ENCODE data around the gene SELENOK. TPM values are rescaled to one million over a fixed set of nuclear protein-coding genes. Genes with fewer than 3 reads are reported as not detected.
A peak's percentile ranks its signal among the peaks of the same experiment; 100 is the strongest.
"Not testable (repeated sequence)": the region's sequence is repeated elsewhere in the genome, so short reads cannot be mapped to it uniquely, and the experiment has no call there.

Gene SELENOK
- total RNA-seq, 1 experiment from 2014 or later = 16.3 TPM

DNA sequence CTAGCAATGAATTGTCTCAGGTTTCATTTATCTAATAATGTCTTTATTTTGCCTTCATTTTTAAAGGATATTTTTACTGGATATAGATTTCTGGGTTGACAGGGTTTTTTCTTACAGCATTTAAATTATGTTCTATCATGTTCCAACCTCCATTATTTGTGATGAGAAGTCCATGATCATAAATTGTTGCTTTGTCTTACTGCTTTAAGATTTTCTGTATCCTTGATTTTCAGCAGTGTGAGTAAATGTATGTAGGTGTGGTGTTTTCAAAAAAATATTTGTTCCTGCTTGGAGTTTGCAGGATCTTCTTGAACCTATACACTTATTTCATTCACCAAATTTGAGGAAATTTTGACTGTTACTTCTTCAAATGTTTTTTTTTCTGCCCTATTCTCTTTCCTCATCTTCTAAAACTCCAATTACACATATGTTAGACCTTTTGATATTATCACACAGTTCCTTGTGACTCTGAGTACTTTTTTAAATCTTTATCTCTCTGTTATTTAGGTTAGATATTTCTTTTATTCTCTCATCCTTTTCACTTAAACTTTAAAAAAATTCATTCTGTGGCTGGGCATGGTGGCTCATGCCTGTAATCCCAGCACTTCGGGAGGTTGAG, 43.7 kb upstream of the SELENOK start:
- no peak for TF ChIP-seq REST (IDR thresholded peaks at IDR 0.05; ENCODE audit: insufficient read depth in 1 of 2, low read depth in 2 of 2, low read length in 1 of 2)
- TF ChIP-seq TCF7L2 (IDR thresholded peaks at IDR 0.05; ENCODE audit: low read depth, low read length) = no peak
- no peak for TF ChIP-seq CTCF (IDR thresholded peaks at IDR 0.05)
- no peak for TF ChIP-seq POLR2AphosphoS5 (IDR thresholded peaks at IDR 0.05; ENCODE audit: low read depth, low read length)
- TF ChIP-seq SIN3A (IDR thresholded peaks at IDR 0.05; ENCODE audit: borderline replicate concordance, insufficient read depth, low read depth, low read length) = no peak
- CTCF ChIA-PET = no interaction called here
- intact Hi-C loops (cut with micrococcal nuclease; ENCODE audit: unreplicated experiment) (loop anchor here (5.0 kb wide), 1 partner anchor 492 kb away; no protein-coding TSS in a partner anchor), in situ Hi-C loops (cut with HindIII; ENCODE audit: low pct_unique_long_range_greater_than_20kb, low sequenced_read_pairs) (no loop called here)
- Histone ChIP-seq H3K27me3 (ENCODE audit: control insufficient read depth, insufficient read depth, low read length) (no peaks in the 10 kb centered on the region), H3K9me3 (ENCODE audit: control insufficient read depth, insufficient read depth, low read depth, low read length) (no peaks in the 10 kb centered on the region), H3K27ac (ENCODE audit: low read length) (no peak overlapping the region), H3K4me1 (ENCODE audit: control insufficient read depth, insufficient read depth, low read length) (no peaks in the 10 kb centered on the region), H3K36me3 (ENCODE audit: control insufficient read depth, insufficient read depth, low read length) (no peaks in the 10 kb centered on the region), H3K4me3 (ENCODE audit: low read depth in 2 of 2, low read length in 2 of 2) (no peak overlapping the region)
- DNase-seq (ENCODE audit: low read depth, low spot score) (no peak), ATAC-seq (no peak)
- POLR2A ChIA-PET = no interaction called here
- BruUV-seq (replicated peaks) = no TSS peak

DNA sequence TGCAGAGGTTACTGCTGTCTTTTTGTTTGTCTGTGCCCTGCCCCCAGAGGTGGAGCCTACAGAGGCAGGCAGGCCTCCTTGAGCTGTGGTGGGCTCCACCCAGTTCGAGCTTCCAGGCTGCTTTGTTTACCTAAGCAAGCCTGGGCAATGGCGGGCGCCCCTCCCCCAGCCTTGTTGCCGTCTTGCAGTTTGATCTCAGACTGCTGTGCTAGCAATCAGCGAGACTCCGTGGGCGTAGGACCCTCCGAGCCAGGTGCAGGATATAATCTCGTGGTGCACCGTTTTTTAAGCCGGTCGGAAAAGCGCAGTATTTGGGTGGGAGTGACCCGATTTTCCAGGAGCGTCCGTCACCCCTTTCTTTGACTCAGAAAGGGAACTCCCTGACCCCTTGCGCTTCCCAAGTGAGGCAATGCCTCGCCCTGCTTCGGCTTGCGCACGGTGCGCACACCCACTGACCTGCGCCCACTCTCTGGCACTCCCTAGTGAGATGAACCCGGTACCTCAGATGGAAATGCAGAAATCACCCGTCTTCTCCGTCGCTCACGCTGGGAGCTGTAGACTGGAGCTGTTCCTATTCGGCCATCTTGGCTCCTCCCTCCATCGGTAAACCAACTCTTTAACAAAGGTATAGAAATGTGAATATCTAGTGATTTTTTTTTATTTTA, 35.7 kb upstream of the SELENOK start:
- H3K4me3 ChIP-seq (ENCODE audit: low read depth in 2 of 2, low read length in 2 of 2); H3K27me3 ChIP-seq (ENCODE audit: control insufficient read depth, insufficient read depth, low read length); DNase-seq (ENCODE audit: low read depth, low spot score); CTCF ChIA-PET; POLR2A ChIA-PET; intact Hi-C loops (cut with micrococcal nuclease; ENCODE audit: unreplicated experiment); H3K36me3 ChIP-seq (ENCODE audit: control insufficient read depth, insufficient read depth, low read length); in situ Hi-C loops (cut with HindIII; ENCODE audit: low pct_unique_long_range_greater_than_20kb, low sequenced_read_pairs); BruUV-seq (replicated peaks); H3K27ac ChIP-seq (ENCODE audit: low read length); ATAC-seq; H3K9me3 ChIP-seq (ENCODE audit: control insufficient read depth, insufficient read depth, low read depth, low read length); H3K4me1 ChIP-seq (ENCODE audit: control insufficient read depth, insufficient read depth, low read length): not testable (repeated sequence)

DNA sequence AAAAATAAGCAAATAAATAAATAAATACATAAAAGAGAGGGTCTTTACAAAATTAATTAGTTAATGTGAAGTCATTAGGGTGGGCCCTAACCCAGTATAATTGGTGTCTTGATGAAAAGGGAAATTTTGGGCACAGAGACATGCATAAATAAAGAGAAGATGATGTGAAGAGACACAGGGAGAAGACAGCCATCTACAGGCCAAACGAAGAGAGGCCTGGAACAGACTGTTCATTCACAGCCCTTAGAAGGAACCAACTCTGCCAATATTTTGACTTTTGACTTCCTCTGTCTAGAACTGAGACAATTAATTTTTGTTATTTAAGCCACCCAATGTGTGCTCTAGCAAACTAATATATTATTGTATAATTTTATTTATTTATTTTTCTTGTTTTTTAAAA, 29.6 kb upstream of the SELENOK start:
- no peak for DNase-seq (ENCODE audit: low read depth, low spot score)
- POLR2A ChIA-PET = no interaction called here
- no TSS peak for BruUV-seq (replicated peaks)

More for the DNA sequence above, 29.6 kb upstream of the SELENOK start:
- Histone ChIP-seq H3K4me1 (ENCODE audit: control insufficient read depth, insufficient read depth, low read length) (no peaks in the 10 kb centered on the region), H3K9me3 (ENCODE audit: control insufficient read depth, insufficient read depth, low read depth, low read length) (no peaks in the 10 kb centered on the region), H3K4me3 (ENCODE audit: low read depth in 2 of 2, low read length in 2 of 2) (no peak overlapping the region), H3K27me3 (ENCODE audit: control insufficient read depth, insufficient read depth, low read length) (no peaks in the 10 kb centered on the region), H3K36me3 (ENCODE audit: control insufficient read depth, insufficient read depth, low read length) (no peaks in the 10 kb centered on the region), H3K27ac (ENCODE audit: low read length) (no peak overlapping the region)
- intact Hi-C loops (cut with micrococcal nuclease; ENCODE audit: unreplicated experiment) = no loop called here
- in situ Hi-C loops (cut with HindIII; ENCODE audit: low pct_unique_long_range_greater_than_20kb, low sequenced_read_pairs) = no loop called here
- peak; percentile 36; the same call in 1 of the 2 replicates for TF ChIP-seq CTCF (IDR thresholded peaks at IDR 0.05)
- TF ChIP-seq POLR2AphosphoS5 (IDR thresholded peaks at IDR 0.05; ENCODE audit: low read depth, low read length) = no peak
- CTCF ChIA-PET = no interaction called here
- 0 out of 2 replicates have a peak, but pooled peaks have one; percentile 60 for ATAC-seq
